Inferior parietal cortex (tissue), 1 donor: ENCODE measurements around the gene ROPN1L.

Source experiments
- DNase-seq: peaks from one replicate; pipeline ENCODE4 v3.0.0-alpha.2; 2016; ENCODE audit errors: extremely low spot score

ROPN1L gene

GRCh38 chr5:10427978-10428377 lies 13.7 kb upstream of the ROPN1L start:
- no peak for DNase-seq

GRCh38 chr5:10431415-10431814 lies 10.3 kb upstream of the ROPN1L start:
- no peak for DNase-seq

- no peak for DNase-seq
Observed at GRCh38 chr5:10432059-10433008, 9.3 kb upstream of the ROPN1L start.

- no peak for DNase-seq
Observed at GRCh38 chr5:10434392-10434791, 7.3 kb upstream of the ROPN1L start.

- DNase-seq, result no peak
Observed at GRCh38 chr5:10438301-10438700, 3.4 kb upstream of the ROPN1L start.

- DNase-seq, result no peak
Observed at GRCh38 chr5:10439692-10440091, 2.0 kb upstream of the ROPN1L start.

- no peak for DNase-seq
Observed at GRCh38 chr5:10440367-10440990, 1.2 kb upstream of the ROPN1L start.

- no peak for DNase-seq
Observed at GRCh38 chr5:10441992-10442435, 335 bp downstream of the ROPN1L start.

- DNase-seq, result no peak
Observed at GRCh38 chr5:10442576-10442975, 897 bp downstream of the ROPN1L start.

- DNase-seq, result no peak
Observed at GRCh38 chr5:10445352-10445751, 3.7 kb downstream of the ROPN1L start.

GRCh38 chr5:10446490-10446889 lies 4.8 kb downstream of the ROPN1L start:
- DNase-seq, result no peak

- no peak for DNase-seq
Observed at GRCh38 chr5:10447041-10447440, 5.4 kb downstream of the ROPN1L start.

GRCh38 chr5:10448754-10449360 lies 7.2 kb downstream of the ROPN1L start:
- no peak for DNase-seq

- DNase-seq, result no peak
Observed at GRCh38 chr5:10451137-10451824, 9.6 kb downstream of the ROPN1L start.

GRCh38 chr5:10452768-10453331 lies 11.2 kb downstream of the ROPN1L start:
- peak; percentile 82 for DNase-seq

GRCh38 chr5:10453545-10453944 lies 11.9 kb downstream of the ROPN1L start:
- no peak for DNase-seq

- no peak for DNase-seq
Observed at GRCh38 chr5:10454591-10455276, 13.1 kb downstream of the ROPN1L start.

GRCh38 chr5:10455277-10455670 lies 13.6 kb downstream of the ROPN1L start:
- no peak for DNase-seq

- DNase-seq, result peak; percentile 63
Observed at GRCh38 chr5:10456583-10457420, 15.1 kb downstream of the ROPN1L start.
